Cardiac septum (tissue), 1 donor: ENCODE data around the gene CSRNP3. TPM values are rescaled to one million over a fixed set of nuclear protein-coding genes. Genes with fewer than 3 reads are reported as not detected.

Experiments
- DNase-seq: peaks from one replicate; pipeline ENCODE4 v3.0.0-alpha.2; 2020; ENCODE audit warnings: low spot score
- intact Hi-C: fragments of 100-400 bp; cut with DNase I; formaldehyde crosslinking; loops from one replicate; pipeline ENCODE4 v1.14.0; 2022
- total RNA-seq: library from RNA; stranded (reverse); fragmentation: NEBNext Ultra II Directional; extraction: Animal tissue kit (Norgen Biotek cat#: 25700); gene quantifications from one replicate; pipeline ENCODE4 v1.2.1, GENCODE V29; 2021
- donor health status: DM: no; HTN: no; CAD: no.

The CSRNP3 gene
- total RNA-seq, 1 donor from 2014 or later = 2.9 TPM

GRCh38 chr2:165621086-165621560 is 151.6 kb downstream of the CSRNP3 start:
- intact Hi-C loops = no loop called here
- no peak for DNase-seq

GRCh38 chr2:165623161-165623560 is 153.7 kb downstream of the CSRNP3 start:
- intact Hi-C loops = no loop called here
- no peak for DNase-seq

- intact Hi-C loops = no loop called here
- no peak for DNase-seq
These were observed 154.4 kb downstream of the CSRNP3 start for GRCh38 chr2:165623783-165624469.

- intact Hi-C loops = no loop called here
- no peak for DNase-seq
These were observed 154.9 kb downstream of the CSRNP3 start for GRCh38 chr2:165624470-165624800.

GRCh38 chr2:165627470-165627869 is 158.0 kb downstream of the CSRNP3 start:
- intact Hi-C loops = no loop called here
- no peak for DNase-seq

- intact Hi-C loops = no loop called here
- no peak for DNase-seq
These were observed 160.3 kb downstream of the CSRNP3 start for GRCh38 chr2:165629776-165630175.

- no peak for DNase-seq
- intact Hi-C loops = no loop called here
These were observed 160.7 kb downstream of the CSRNP3 start for GRCh38 chr2:165630236-165630635.

GRCh38 chr2:165631089-165631488 is 161.6 kb downstream of the CSRNP3 start:
- intact Hi-C loops = no loop called here
- no peak for DNase-seq

- DNase-seq = no peak
- intact Hi-C loops = no loop called here
These were observed 163.1 kb downstream of the CSRNP3 start for GRCh38 chr2:165632594-165632993.

- intact Hi-C loops = no loop called here
- no peak for DNase-seq
These were observed 163.9 kb downstream of the CSRNP3 start for GRCh38 chr2:165633431-165633830.

- no peak for DNase-seq
These were observed 164.8 kb downstream of the CSRNP3 start for GRCh38 chr2:165634282-165634681.

GRCh38 chr2:165634855-165635254 is 165.4 kb downstream of the CSRNP3 start:
- intact Hi-C loops = no loop called here
- DNase-seq = no peak

More at GRCh38 chr2:165634282-165634681, 164.8 kb downstream of the CSRNP3 start:
- intact Hi-C loops = no loop called here

GRCh38 chr2:165635532-165635931 is 166.0 kb downstream of the CSRNP3 start:
- intact Hi-C loops = no loop called here
- DNase-seq = no peak

GRCh38 chr2:165636959-165637358 is 167.5 kb downstream of the CSRNP3 start:
- intact Hi-C loops = no loop called here
- DNase-seq = no peak

GRCh38 chr2:165637396-165637795 is 167.9 kb downstream of the CSRNP3 start:
- DNase-seq = no peak
- intact Hi-C loops = no loop called here

GRCh38 chr2:165639504-165639903 is 170.0 kb downstream of the CSRNP3 start:
- DNase-seq = no peak
- intact Hi-C loops = no loop called here

GRCh38 chr2:165640247-165640929 is 170.9 kb downstream of the CSRNP3 start:
- intact Hi-C loops = no loop called here

GRCh38 chr2:165645930-165646831 is 176.7 kb downstream of the CSRNP3 start:
- no peak for DNase-seq
- intact Hi-C loops = no loop called here

More at GRCh38 chr2:165640247-165640929, 170.9 kb downstream of the CSRNP3 start:
- DNase-seq = no peak

- intact Hi-C loops = no loop called here
- DNase-seq = no peak
These were observed 177.9 kb downstream of the CSRNP3 start for GRCh38 chr2:165647409-165647808.

- DNase-seq = no peak
- intact Hi-C loops = no loop called here
These were observed 179.3 kb downstream of the CSRNP3 start for GRCh38 chr2:165648801-165649200.
